PC-3 (cell line): ENCODE results near the gene ENTHD1. TPM values are rescaled to one million over a fixed set of nuclear protein-coding genes. Genes with fewer than 3 reads are reported as not detected.

ENCODE experiments used
- ATAC-seq: fragments of 200-7000 bp; cut with Tn5 transposase; 2 replicates; pipeline ENCODE4 v1.9.1; 2020; ENCODE audit warnings: mild to moderate bottlenecking, moderate library complexity
- BruUV-seq: library from RNA; stranded (reverse); fragments of 400-500 nt; replicated peaks from 2 replicates; lab custom pipeline; 2021; lab: Mats Ljungman, UMichigan
- CTCF ChIA-PET: fragments of 300-600 bp; sonication (Branson Sonifier 250); formaldehyde crosslinking; loops from one replicate; lab custom pipeline; 2022; ENCODE audit warnings: antibody characterized with exemption; lab: Charles Lee
- POLR2A ChIA-PET: fragments of 300-600 bp; sonication (Branson Sonifier 250); formaldehyde crosslinking; loops from one replicate; lab custom pipeline; 2022; ENCODE audit warnings: antibody characterized with exemption; ENCODE audit not compliant: unreplicated experiment; lab: Charles Lee
- DNase-seq: peaks from one replicate; pipeline ENCODE4 v3.0.0-alpha.2; 2015
- H2AFZ ChIP-seq: fragments of 300-600 bp; sonication (generic); 2 replicates; pipeline ENCODE4 v1.6.0; 2016; ENCODE audit warnings: antibody characterized with exemption, low read length
- H3F3A ChIP-seq: fragments of 300-600 bp; sonication (generic); one replicate; pipeline ENCODE4 v1.6.0; 2017; ENCODE audit warnings: antibody characterized with exemption, low read length, control low read depth, mild to moderate bottlenecking; ENCODE audit not compliant: unreplicated experiment
- H3K27ac ChIP-seq: fragments of 300-600 bp; sonication (generic); 2 replicates; pipeline ENCODE4 v1.5.1; 2016; ENCODE audit warnings: mild to moderate bottlenecking, low read length
- H3K27me3 ChIP-seq: fragments of 300-600 bp; sonication (generic); 2 replicates; pipeline ENCODE4 v1.6.1; 2016; ENCODE audit warnings: low read length, mixed read lengths
- H3K36me3 ChIP-seq: fragments of 300-600 bp; sonication (generic); 2 replicates; pipeline ENCODE4 v1.6.1; 2016; ENCODE audit warnings: low read depth, mixed run types, low read length, mixed read lengths
- H3K4me1 ChIP-seq: fragments of 300-600 bp; sonication (generic); 2 replicates; pipeline ENCODE4 v1.5.1; 2016; ENCODE audit warnings: low read length; ENCODE audit not compliant: insufficient read depth
- H3K4me2 ChIP-seq: fragments of 300-600 bp; sonication (generic); 2 replicates; pipeline ENCODE4 v1.6.0; 2016; ENCODE audit warnings: low read length
- H3K4me3 ChIP-seq: fragments of 300-600 bp; sonication (generic); 2 replicates; pipeline ENCODE4 v1.5.1; 2016; ENCODE audit warnings: mild to moderate bottlenecking, low read length, mixed read lengths
- H3K79me2 ChIP-seq: fragments of 300-600 bp; sonication (generic); 2 replicates; pipeline ENCODE4 v1.6.1; 2017; ENCODE audit warnings: low read length, mixed read lengths
- H3K9ac ChIP-seq: fragments of 300-600 bp; sonication (generic); 2 replicates; pipeline ENCODE4 v1.6.0; 2016; ENCODE audit warnings: mild to moderate bottlenecking, low read length
- H3K9me2 ChIP-seq: fragments of 300-600 bp; sonication (generic); replicated peaks from 2 replicates; pipeline ENCODE4 v1.6.1; 2016; ENCODE audit warnings: mixed run types, low read length, mixed read lengths
- H3K9me3 ChIP-seq: fragments of 300-600 bp; sonication (generic); 2 replicates; pipeline ENCODE4 v1.6.1; 2016; ENCODE audit warnings: low read length, mixed read lengths
- H4K20me1 ChIP-seq: fragments of 300-600 bp; sonication (generic); 2 replicates; pipeline ENCODE4 v1.6.1; 2016; ENCODE audit warnings: low read length, mixed read lengths
- EZH2 ChIP-seq: fragments of 300-600 bp; sonication (generic); IDR thresholded peaks from one replicate; pipeline ENCODE4 v1.6.1; 2017; ENCODE audit warnings: antibody characterized with exemption, mild to moderate bottlenecking, low read length; ENCODE audit not compliant: unreplicated experiment
- EZH2phosphoT487 ChIP-seq: fragments of 300-600 bp; sonication (generic); IDR thresholded peaks from 2 replicates; pipeline ENCODE4 v1.6.1; 2018; ENCODE audit warnings: mild to moderate bottlenecking, antibody characterized with exemption, low read length, borderline replicate concordance
- intact Hi-C: fragments of 100-400 bp; cut with micrococcal nuclease; formaldehyde crosslinking; loops from 2 replicates; pipeline ENCODE4 v1.9.0; 2023
- total RNA-seq: library from RNA; depleted of rRNA; stranded (reverse); fragments of >200 nt; gene quantifications from 2 replicates; pipeline ENCODE4 v1.2.3, GENCODE V29; 2014
- TF ChIP-seq, protein P1 (sequence below): fragments of 300-600 bp; sonication (generic); conservative IDR thresholded peaks from 2 replicates; pipeline ENCODE4 v1.5.1; 2017; ENCODE audit warnings: antibody characterized with exemption, low read depth, mild to moderate bottlenecking, low read length

Gene ENTHD1
- total RNA-seq, 1 experiment from 2014 or later, result not detected

DNA sequence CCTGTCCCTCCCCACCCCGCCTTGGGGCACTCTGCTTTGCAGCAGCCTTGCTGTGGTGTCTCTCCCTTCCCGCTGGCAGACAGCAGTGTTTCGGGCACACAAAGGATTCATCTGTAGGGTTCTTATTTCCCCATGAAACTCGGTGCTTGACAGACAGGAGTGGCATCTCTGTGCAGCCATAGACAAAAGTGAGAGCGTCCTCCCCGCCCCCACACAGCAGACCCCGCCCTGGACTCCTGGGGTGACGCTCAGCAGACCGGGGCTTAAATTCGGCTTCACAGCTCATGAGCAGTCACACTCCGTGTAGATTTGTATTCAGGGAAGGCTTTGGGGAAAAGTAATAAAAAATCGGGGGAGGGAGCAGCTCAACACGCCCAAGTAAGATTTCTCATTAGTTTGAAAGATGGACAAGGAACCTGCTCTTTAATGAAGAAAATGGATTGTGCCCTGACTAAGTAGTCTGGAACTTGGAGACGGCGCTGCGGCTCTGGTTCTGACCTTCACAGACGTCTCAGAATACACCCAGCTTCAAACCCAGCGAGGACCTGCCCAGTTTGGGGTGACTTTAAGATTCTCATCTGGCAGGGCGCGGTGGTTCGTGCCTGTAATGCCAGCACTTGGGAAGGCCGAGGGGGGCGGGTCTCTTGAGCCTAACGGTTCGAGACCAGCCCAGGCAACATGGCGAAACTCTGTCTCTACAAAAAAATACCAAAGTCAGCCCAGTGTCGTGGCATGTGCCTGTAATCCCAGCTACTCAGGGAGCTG is 187.0 kb downstream of the ENTHD1 start:
- DNase-seq, result no peak
- H3K9me3 ChIP-seq, result no peaks in the 10 kb centered on the region
- H4K20me1 ChIP-seq, result no peaks in the 10 kb centered on the region
- H2AFZ ChIP-seq, result no peak overlapping the region
- no peaks in the 10 kb centered on the region for H3F3A ChIP-seq
- ChIA-PET POLR2A (no interaction called here), CTCF (interaction anchor here (0.6 kb wide), 1 partner anchor 29 kb away, joined by 3 read pairs; no protein-coding TSS in a partner anchor)
- no peak for ATAC-seq
- H3K79me2 ChIP-seq, result no peaks in the 10 kb centered on the region
- H3K36me3 ChIP-seq, result no peaks in the 10 kb centered on the region
- no peak overlapping the region for H3K4me3 ChIP-seq
- intact Hi-C loops, result no loop called here
- BruUV-seq, result no TSS peak
- peaks cover 59% of the 10 kb centered on the region for H3K27me3 ChIP-seq
- TF ChIP-seq EZH2 (no peak), EZH2phosphoT487 (no peak)
- TF ChIP-seq, protein P1, sequence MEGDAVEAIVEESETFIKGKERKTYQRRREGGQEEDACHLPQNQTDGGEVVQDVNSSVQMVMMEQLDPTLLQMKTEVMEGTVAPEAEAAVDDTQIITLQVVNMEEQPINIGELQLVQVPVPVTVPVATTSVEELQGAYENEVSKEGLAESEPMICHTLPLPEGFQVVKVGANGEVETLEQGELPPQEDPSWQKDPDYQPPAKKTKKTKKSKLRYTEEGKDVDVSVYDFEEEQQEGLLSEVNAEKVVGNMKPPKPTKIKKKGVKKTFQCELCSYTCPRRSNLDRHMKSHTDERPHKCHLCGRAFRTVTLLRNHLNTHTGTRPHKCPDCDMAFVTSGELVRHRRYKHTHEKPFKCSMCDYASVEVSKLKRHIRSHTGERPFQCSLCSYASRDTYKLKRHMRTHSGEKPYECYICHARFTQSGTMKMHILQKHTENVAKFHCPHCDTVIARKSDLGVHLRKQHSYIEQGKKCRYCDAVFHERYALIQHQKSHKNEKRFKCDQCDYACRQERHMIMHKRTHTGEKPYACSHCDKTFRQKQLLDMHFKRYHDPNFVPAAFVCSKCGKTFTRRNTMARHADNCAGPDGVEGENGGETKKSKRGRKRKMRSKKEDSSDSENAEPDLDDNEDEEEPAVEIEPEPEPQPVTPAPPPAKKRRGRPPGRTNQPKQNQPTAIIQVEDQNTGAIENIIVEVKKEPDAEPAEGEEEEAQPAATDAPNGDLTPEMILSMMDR, result no peak
- no peak overlapping the region for H3K9ac ChIP-seq
- H3K9me2 ChIP-seq, result no peaks in the 10 kb centered on the region
- no peak overlapping the region for H3K27ac ChIP-seq
- no peaks in the 10 kb centered on the region for H3K4me1 ChIP-seq
- H3K4me2 ChIP-seq, result no peak overlapping the region

DNA sequence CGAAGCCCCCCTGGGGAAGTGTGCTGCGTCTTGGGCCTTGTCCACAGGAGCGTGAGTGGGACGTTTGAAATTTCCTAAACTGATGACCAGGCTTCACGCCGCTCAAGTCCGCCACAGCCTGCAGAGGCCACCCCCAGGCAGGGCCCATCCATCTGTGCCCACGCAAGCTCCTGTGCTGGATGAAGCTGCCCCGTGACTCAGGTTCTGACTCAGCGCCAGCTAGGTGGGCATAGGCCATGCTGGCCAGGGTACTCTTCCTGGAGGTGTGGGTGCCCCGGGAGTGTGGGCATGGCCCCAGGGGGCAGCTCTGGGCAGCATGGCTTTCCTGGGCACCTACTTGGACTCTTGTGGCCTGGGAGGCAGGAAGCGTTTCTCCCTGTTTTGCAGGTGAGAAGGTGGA is 188.2 kb downstream of the ENTHD1 start:
- ChIA-PET POLR2A (no interaction called here), CTCF (no interaction called here)
- Histone ChIP-seq H2AFZ (no peak overlapping the region), H3K9me3 (no peaks in the 10 kb centered on the region), H3K4me2 (no peak overlapping the region), H3K27me3 (peaks cover 54% of the 10 kb centered on the region), H3F3A (no peaks in the 10 kb centered on the region), H3K9ac (no peak overlapping the region), H4K20me1 (no peaks in the 10 kb centered on the region), H3K36me3 (no peaks in the 10 kb centered on the region), H3K4me3 (no peak overlapping the region), H3K4me1 (no peaks in the 10 kb centered on the region), H3K79me2 (no peaks in the 10 kb centered on the region), H3K27ac (no peak overlapping the region), H3K9me2 (no peaks in the 10 kb centered on the region)
- intact Hi-C loops, result no loop called here
- ATAC-seq, result no peak
- BruUV-seq, result no TSS peak
- DNase-seq, result no peak
- TF ChIP-seq, protein P1, result no peak
- TF ChIP-seq EZH2phosphoT487, result no peak
- TF ChIP-seq EZH2, result no peak

DNA sequence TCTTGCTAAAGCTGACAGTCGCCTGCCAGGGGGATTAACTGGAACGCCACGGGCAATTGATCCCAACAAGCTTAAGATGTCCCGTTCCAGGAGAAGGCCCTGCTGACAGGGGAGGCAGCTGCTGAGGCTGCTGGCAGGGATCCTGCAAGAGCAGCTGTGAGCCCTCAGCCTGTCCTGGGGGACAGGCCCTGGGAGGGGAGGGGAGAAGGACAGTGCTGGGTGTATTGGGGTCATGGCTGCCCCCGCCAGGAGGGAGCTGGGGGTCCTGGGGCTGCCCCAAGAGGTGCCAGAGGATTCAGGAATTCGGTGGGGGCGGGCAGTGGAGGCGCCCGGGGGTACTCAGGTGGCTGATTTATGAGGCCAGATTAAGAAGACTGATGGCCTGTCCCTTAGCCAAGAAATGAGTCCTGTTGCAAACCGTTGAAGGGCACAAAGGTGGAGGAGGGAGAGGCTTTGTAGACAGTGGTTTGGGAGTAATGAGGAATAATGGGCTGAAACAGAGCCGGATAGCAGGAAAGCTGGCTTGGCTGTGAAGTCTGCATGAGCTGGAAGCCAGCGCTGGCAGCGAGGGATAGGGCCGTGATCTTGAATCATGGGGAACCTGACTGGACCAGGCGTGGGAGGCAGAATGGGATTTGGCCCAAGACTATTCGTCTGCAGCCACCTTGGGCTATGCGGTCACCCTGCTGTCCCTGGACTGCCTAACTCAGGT is 189.5 kb downstream of the ENTHD1 start:
- Histone ChIP-seq H3K36me3 (no peaks in the 10 kb centered on the region), H3K9me2 (no peaks in the 10 kb centered on the region), H3K27me3 (peaks cover 46% of the 10 kb centered on the region), H4K20me1 (no peaks in the 10 kb centered on the region), H3K27ac (no peak overlapping the region), H3K9me3 (no peaks in the 10 kb centered on the region), H3K4me1 (no peaks in the 10 kb centered on the region), H3K4me2 (no peak overlapping the region), H3F3A (no peaks in the 10 kb centered on the region), H3K79me2 (no peaks in the 10 kb centered on the region), H3K9ac (no peak overlapping the region), H3K4me3 (no peak overlapping the region), H2AFZ (no peak overlapping the region)
- CTCF ChIA-PET, result no interaction called here
- TF ChIP-seq, protein P1, result no peak
- TF ChIP-seq EZH2phosphoT487 (no peak), EZH2 (no peak)
- no peak for ATAC-seq
- no peak for DNase-seq
- no TSS peak for BruUV-seq
- POLR2A ChIA-PET, result no interaction called here
- intact Hi-C loops, result no loop called here
